Lower leg skin (tissue), 3 donors: Measurements from ENCODE around the gene ASB5.
"Not testable (repeated sequence)": the region's sequence is repeated elsewhere in the genome, so short reads cannot be mapped to it uniquely, and the experiment has no call there.

ENCODE experiments used
- POLR2A ChIP-seq, 2 donors: fragments of 450-650 bp; IDR thresholded peaks; one replicate each; pipeline ENCODE4 v1.6.1; 2016 to 2017; ENCODE audit warnings: antibody characterized with exemption in 2 of 2, mild to moderate bottlenecking in 1 of 2, moderate library complexity in 1 of 2
- TF ChIP-seq, protein P1 (sequence below), 3 donors: fragments of 450-650 bp; IDR thresholded peaks; one replicate each; pipeline ENCODE4 v1.5.1; 2016; ENCODE audit warnings: antibody characterized with exemption in 3 of 3, mild to moderate bottlenecking in 3 of 3, moderate library complexity in 2 of 3

DNA sequence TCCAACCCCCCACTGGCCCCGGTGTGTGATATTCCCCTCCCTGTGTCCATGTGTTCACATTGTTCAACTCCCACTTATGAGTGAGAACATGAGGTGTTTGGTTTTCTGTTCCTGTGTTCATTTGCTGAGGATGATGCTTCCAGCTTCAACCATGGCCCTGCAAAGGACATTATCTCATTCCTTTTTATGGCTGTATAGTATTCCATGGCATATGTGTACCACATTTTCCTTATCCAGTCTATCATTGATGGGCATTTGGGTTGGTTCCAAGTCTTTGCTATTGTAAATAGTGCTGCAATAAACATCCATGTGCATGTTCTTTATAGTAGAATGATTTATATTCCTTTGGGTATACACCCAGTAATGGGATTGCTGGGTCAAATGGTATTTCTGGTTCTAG is 10.5 kb upstream of the ASB5 start:
- TF ChIP-seq, protein P1, sequence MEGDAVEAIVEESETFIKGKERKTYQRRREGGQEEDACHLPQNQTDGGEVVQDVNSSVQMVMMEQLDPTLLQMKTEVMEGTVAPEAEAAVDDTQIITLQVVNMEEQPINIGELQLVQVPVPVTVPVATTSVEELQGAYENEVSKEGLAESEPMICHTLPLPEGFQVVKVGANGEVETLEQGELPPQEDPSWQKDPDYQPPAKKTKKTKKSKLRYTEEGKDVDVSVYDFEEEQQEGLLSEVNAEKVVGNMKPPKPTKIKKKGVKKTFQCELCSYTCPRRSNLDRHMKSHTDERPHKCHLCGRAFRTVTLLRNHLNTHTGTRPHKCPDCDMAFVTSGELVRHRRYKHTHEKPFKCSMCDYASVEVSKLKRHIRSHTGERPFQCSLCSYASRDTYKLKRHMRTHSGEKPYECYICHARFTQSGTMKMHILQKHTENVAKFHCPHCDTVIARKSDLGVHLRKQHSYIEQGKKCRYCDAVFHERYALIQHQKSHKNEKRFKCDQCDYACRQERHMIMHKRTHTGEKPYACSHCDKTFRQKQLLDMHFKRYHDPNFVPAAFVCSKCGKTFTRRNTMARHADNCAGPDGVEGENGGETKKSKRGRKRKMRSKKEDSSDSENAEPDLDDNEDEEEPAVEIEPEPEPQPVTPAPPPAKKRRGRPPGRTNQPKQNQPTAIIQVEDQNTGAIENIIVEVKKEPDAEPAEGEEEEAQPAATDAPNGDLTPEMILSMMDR (IDR thresholded peaks at IDR 0.05), result not testable (repeated sequence)
- TF ChIP-seq POLR2A (IDR thresholded peaks at IDR 0.05), result not testable (repeated sequence)
